AG09309 (cell line): ENCODE measurements around the gene GPR107.
A peak's percentile ranks its signal among the peaks of the same experiment; 100 is the strongest.

Source experiments
- DNase-seq: peaks from one replicate; pipeline ENCODE4 v3.0.0-alpha.2; 2010; ENCODE audit warnings: low read depth
- H3K4me3 ChIP-seq: 2 replicates; pipeline ENCODE4 v1.5.1; 2011; ENCODE audit warnings: mild to moderate bottlenecking, low read depth, low read length, moderate library complexity; ENCODE audit not compliant: control insufficient read depth
- CTCF ChIP-seq: IDR thresholded peaks from 2 replicates; pipeline ENCODE4 v1.5.1; 2011; ENCODE audit warnings: mild to moderate bottlenecking, low read depth, low read length, inconsistent platforms; ENCODE audit not compliant: insufficient read depth, control insufficient read depth; ENCODE audit errors: missing control alignments

Gene GPR107

GRCh38 chr9:130029223-130029973, 24.3 kb upstream of the GPR107 start:
- no peak for DNase-seq
- no peak overlapping the region for H3K4me3 ChIP-seq
- TF ChIP-seq CTCF: no peak

GRCh38 chr9:130030651-130031127, 23.0 kb upstream of the GPR107 start:
- DNase-seq: no peak
- no peak overlapping the region for H3K4me3 ChIP-seq
- TF ChIP-seq CTCF: no peak

- H3K4me3 ChIP-seq: no peak overlapping the region
- peak; percentile 32 for DNase-seq
- TF ChIP-seq CTCF: no peak
These were observed 19.1 kb upstream of the GPR107 start for GRCh38 chr9:130034570-130034969.

- TF ChIP-seq CTCF: no peak
- DNase-seq: no peak
- H3K4me3 ChIP-seq: no peak overlapping the region
These were observed 17.6 kb upstream of the GPR107 start for GRCh38 chr9:130036099-130036498.

- no peak for TF ChIP-seq CTCF
- DNase-seq: no peak
These were observed 14.1 kb upstream of the GPR107 start for GRCh38 chr9:130039528-130040147.

GRCh38 chr9:130040984-130041647, 12.6 kb upstream of the GPR107 start:
- no peak for DNase-seq
- peak overlapping the region; percentile 95 for H3K4me3 ChIP-seq
- no peak for TF ChIP-seq CTCF

More at GRCh38 chr9:130039528-130040147, 14.1 kb upstream of the GPR107 start:
- H3K4me3 ChIP-seq: no peak overlapping the region
